HepG2 (cell line): Measurements from ENCODE around the gene SFRP2. TPM values are rescaled to one million over a fixed set of nuclear protein-coding genes. Genes with fewer than 3 reads are reported as not detected.

Experiments
- ATAC-seq: fragments of 200-7000 bp; cut with Tn5 transposase; 3 replicates; pipeline ENCODE4 v1.9.1; 2020; ENCODE audit warnings: mild to moderate bottlenecking, moderate library complexity
- BruUV-seq: library from RNA; stranded (reverse); fragments of 400-500 nt; replicated peaks from 2 replicates; lab custom pipeline; 2021; lab: Mats Ljungman, UMichigan
- CTCF ChIA-PET: fragments of 300-600 bp; formaldehyde crosslinking; extraction: SDS; loops from one replicate; lab custom pipeline; 2021; ENCODE audit warnings: low total read pairs, inconsistent platforms, low intra/inter-chr PET ratio; lab: Yijun Ruan, JAX
- POLR2A ChIA-PET: fragments of 350-600 bp; sonication (Branson Sonifier 250); formaldehyde crosslinking; loops from one replicate; lab custom pipeline; 2020; ENCODE audit warnings: antibody characterized with exemption, inconsistent platforms; lab: Yijun Ruan, JAX
- DNase-seq: peaks from one replicate; pipeline ENCODE4 v3.0.0-alpha.2; 2015; ENCODE audit warnings: low spot score
- FAIRE-seq: peaks from 3 replicates; lab custom pipeline; 2011; peaks lifted over from hg19 to GRCh38; lab: Jason Lieb, UNC
- H2AFZ ChIP-seq: one replicate; pipeline ENCODE4 v1.6.1; 2011; ENCODE audit warnings: low read length, inconsistent platforms
- H3K27ac ChIP-seq: fragments of 300-600 bp; 3 replicates; pipeline ENCODE4 v1.8.0; 2011; ENCODE audit warnings: mixed run types, mild to moderate bottlenecking, mixed read lengths, low read length, inconsistent platforms; ENCODE audit not compliant: insufficient read depth; ENCODE audit errors: extremely low read length
- H3K27me3 ChIP-seq, 2 experiments: fragments of 200-600 bp in 1 of 2; 2 replicates in 1 of 2; 3 replicates in 1 of 2; pipeline versions ENCODE4 v1.6.0 to v1.8.0; 2011; ENCODE audit warnings: low read length in 2 of 2, mild to moderate bottlenecking in 2 of 2, moderate library complexity in 2 of 2, inconsistent platforms in 1 of 2; ENCODE audit not compliant: insufficient read depth in 2 of 2, control insufficient read depth in 1 of 2
- H3K36me3 ChIP-seq, 2 experiments: fragments of 200-600 bp in 1 of 2; replicated peaks in 1 of 2; 2 replicates in 1 of 2; 3 replicates in 1 of 2; pipeline versions ENCODE4 v1.5.1 to v1.8.0; 2011; ENCODE audit warnings: low read length in 2 of 2, inconsistent platforms in 1 of 2; ENCODE audit not compliant: insufficient read depth in 2 of 2, control insufficient read depth in 1 of 2
- H3K4me1 ChIP-seq: 2 replicates; pipeline ENCODE4 v1.5.1; 2012; ENCODE audit warnings: low read length, inconsistent platforms; ENCODE audit not compliant: insufficient read depth
- H3K4me2 ChIP-seq: 2 replicates; pipeline ENCODE4 v1.6.0; 2011; ENCODE audit warnings: low read depth, low read length, inconsistent platforms
- H3K4me3 ChIP-seq, 3 experiments: fragments of 200-600 bp in 1 of 3; sonication (generic), shearing (Covaris generic) in 1 of 3; replicated peaks in 1 of 3; 2 replicates each; pipeline ENCODE4 v1.5.1; 2011 to 2016; ENCODE audit warnings: low read length in 3 of 3, inconsistent platforms in 2 of 3, low read depth in 2 of 3, mild to moderate bottlenecking in 2 of 3, control low read depth in 1 of 3, mixed read lengths in 1 of 3; ENCODE audit not compliant: insufficient read depth in 1 of 3
- H3K79me2 ChIP-seq: one replicate; pipeline ENCODE4 v1.6.1; 2011; ENCODE audit warnings: low read length, inconsistent platforms; ENCODE audit not compliant: insufficient read depth
- H3K9ac ChIP-seq: 2 replicates; pipeline ENCODE4 v1.6.0; 2011; ENCODE audit warnings: mild to moderate bottlenecking, low read depth, low read length, inconsistent platforms; ENCODE audit not compliant: insufficient read depth
- H3K9me3 ChIP-seq: 2 replicates; pipeline ENCODE4 v1.5.1; 2012; ENCODE audit warnings: mild to moderate bottlenecking, low read length
- H4K20me1 ChIP-seq: 2 replicates; pipeline ENCODE4 v1.6.0; 2011; ENCODE audit warnings: inconsistent platforms, mild to moderate bottlenecking, low read length, moderate library complexity; ENCODE audit not compliant: insufficient read depth
- GATAD1 ChIP-seq: IDR thresholded peaks from 2 replicates; pipeline ENCODE4 v1.6.1; 2016; ENCODE audit warnings: missing genetic modification reagents, missing compliant biosample characterization
- MYC ChIP-seq: sonication (generic); formaldehyde crosslinking; IDR thresholded peaks from 2 replicates; pipeline ENCODE4 v1.9.0; 2021; ENCODE audit warnings: missing genetic modification reagents, borderline replicate concordance
- RAD51 ChIP-seq: fragments of 450-650 bp; IDR thresholded peaks from 2 replicates; pipeline ENCODE4 v1.6.1; 2016; ENCODE audit warnings: borderline replicate concordance
- RNF2 ChIP-seq: fragments of 450-650 bp; conservative IDR thresholded peaks from 2 replicates; pipeline ENCODE4 v1.6.1; 2016; ENCODE audit warnings: low read depth
- TAF15 ChIP-seq: fragments of 200-400 bp; formaldehyde crosslinking; IDR thresholded peaks from one replicate; pipeline ENCODE4 v1.6.1; 2018; ENCODE audit warnings: mild to moderate bottlenecking, low read depth, low read length; ENCODE audit not compliant: poor library complexity, severe bottlenecking
- TCF7 ChIP-seq: sonication (generic); IDR thresholded peaks from 2 replicates; pipeline ENCODE4 v1.6.1; 2016; ENCODE audit warnings: antibody characterized with exemption, low read depth
- XBP1 ChIP-seq: sonication (generic); formaldehyde crosslinking; IDR thresholded peaks from 2 replicates; pipeline ENCODE4 v1.5.0; 2020; ENCODE audit warnings: missing genetic modification reagents
- ZNF12 ChIP-seq: sonication (generic); formaldehyde crosslinking; IDR thresholded peaks from 2 replicates; pipeline ENCODE4 v1.5.0; 2020; ENCODE audit warnings: missing genetic modification reagents
- ZNF260 ChIP-seq: sonication (generic); formaldehyde crosslinking; IDR thresholded peaks from 2 replicates; pipeline ENCODE4 v1.4.0; 2020; ENCODE audit warnings: missing genetic modification reagents, low read depth, mild to moderate bottlenecking, borderline replicate concordance
- ZNF616 ChIP-seq: sonication (generic); formaldehyde crosslinking; IDR thresholded peaks from 2 replicates; pipeline ENCODE4 v1.5.0; 2020; ENCODE audit warnings: low read depth, mild to moderate bottlenecking, missing genetic modification reagents
- ZNF788 ChIP-seq: sonication (generic); formaldehyde crosslinking; IDR thresholded peaks from 2 replicates; pipeline ENCODE4 v1.5.0; 2020; ENCODE audit warnings: mild to moderate bottlenecking, missing genetic modification reagents, borderline replicate concordance
- WGBS: methylation state at CpG from one replicate; pipeline ENCODE4 v1.1.6; 2017; ENCODE audit warnings: low lambda C conversion rate; 5-methylcytosine and 5-hydroxymethylcytosine counted together
- in situ Hi-C: cut with HindIII; loops from 2 replicates; pipeline ENCODE4 v1.10.0; 2017; ENCODE audit warnings: low pct_unique_long_range_greater_than_20kb; ENCODE audit not compliant: extremely low pct_ligation_motif_present
- intact Hi-C: fragments of 100-400 bp; cut with micrococcal nuclease; formaldehyde crosslinking; loops from one replicate; pipeline ENCODE4 v1.10.0; 2022; ENCODE audit not compliant: unreplicated experiment
- polyA plus RNA-seq, 8 experiments: library from polyadenylated mRNA; depleted of rRNA in 3 of 8; stranded (reverse) in 7 of 8; unstranded in 1 of 8; fragments of >200 nt; fragmentation: Illumina TruSeq in 4 of 8; extraction: Trizol in 4 of 8; gene quantifications; 2 replicates each; pipeline versions ENCODE4 v1.2.1 to v1.2.3, GENCODE V29; 2011 to 2016; ENCODE audit warnings: low read depth in 4 of 8, missing spikeins in 1 of 8, mixed read lengths in 1 of 8; ENCODE audit not compliant: insufficient read depth in 1 of 8
- total RNA-seq, 5 experiments: library from RNA; depleted of rRNA; stranded (reverse); fragments of >200 nt; fragmentation: Illumina TruSeq; extraction: Trizol; gene quantifications; 2 replicates each; pipeline ENCODE4 v1.2.3, GENCODE V29; 2016; ENCODE audit warnings: low read depth in 1 of 5
- TF ChIP-seq, protein P1 (sequence below): sonication (generic); formaldehyde crosslinking; IDR thresholded peaks from 2 replicates; pipeline ENCODE4 v1.4.0; 2020; ENCODE audit warnings: mild to moderate bottlenecking, missing genetic modification reagents, borderline replicate concordance
- TF ChIP-seq, protein P2 (sequence below): sonication (generic); formaldehyde crosslinking; IDR thresholded peaks from 2 replicates; pipeline ENCODE4 v1.5.0; 2020; ENCODE audit warnings: mild to moderate bottlenecking, low read depth, missing genetic modification reagents, borderline replicate concordance
- TF ChIP-seq, protein P3 (sequence below): sonication (generic); formaldehyde crosslinking; IDR thresholded peaks from 2 replicates; pipeline ENCODE4 v1.8.0; 2022; ENCODE audit warnings: missing genetic modification reagents, low read depth, mild to moderate bottlenecking, borderline replicate concordance

SFRP2 gene
- total and polyA plus RNA-seq, 2 of the 13 experiments (the other 11 are each of a cell fraction or from before 2014, with no cell fraction given) = not detected

DNA sequence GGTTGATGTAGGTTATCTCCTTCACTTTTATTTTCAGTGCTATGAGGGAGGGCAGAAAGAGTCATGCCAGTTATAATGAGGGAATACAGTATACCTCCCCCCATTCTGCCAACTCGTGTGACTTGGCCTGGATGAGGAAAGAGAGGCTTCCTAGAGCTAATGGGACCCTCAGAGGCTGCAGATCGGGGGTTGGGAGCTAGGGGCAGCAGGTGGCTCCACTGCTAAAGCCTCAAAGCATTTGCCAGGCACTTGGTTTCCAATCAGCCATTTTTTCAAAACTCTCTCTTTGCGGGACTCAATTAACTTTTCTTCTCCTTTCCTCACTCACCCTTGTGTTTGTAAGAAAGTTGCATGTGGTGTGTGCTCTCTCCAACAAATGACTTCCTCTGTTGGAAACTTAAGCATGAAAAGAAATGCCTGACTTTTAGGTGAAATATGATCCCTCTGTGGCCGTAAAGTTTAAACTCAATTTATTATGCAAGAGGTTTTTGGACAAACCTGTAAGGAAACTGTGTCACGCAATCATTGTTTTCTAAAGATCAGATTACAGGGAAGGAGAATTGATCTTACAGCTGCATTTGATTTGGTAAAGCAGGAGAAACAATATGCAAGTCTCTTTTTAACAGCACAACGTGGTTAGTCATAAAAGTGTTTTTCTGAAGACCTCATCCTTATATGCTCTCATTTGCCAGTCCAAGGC is 7.0 kb downstream of the SFRP2 start:
- intact Hi-C loops (loop anchor here (10.0 kb wide), 1 partner anchor 533 kb away; no protein-coding TSS in a partner anchor), in situ Hi-C loops (no loop called here)
- no peak for ATAC-seq
- no peaks in the 10 kb centered on the region for H4K20me1 ChIP-seq
- H3K36me3 ChIP-seq = no peaks in the 10 kb centered on the region
- no peak overlapping the region for H2AFZ ChIP-seq
- H3K4me3 ChIP-seq = no peak overlapping the region
- no peak for FAIRE-seq
- no peak for TF ChIP-seq MYC
- no peak for TF ChIP-seq GATAD1 (CRISPR knock-in tag)
- no peak for TF ChIP-seq ZNF788
- TF ChIP-seq ZNF12 (CRISPR knock-in tag) = no peak
- TF ChIP-seq, protein P1, sequence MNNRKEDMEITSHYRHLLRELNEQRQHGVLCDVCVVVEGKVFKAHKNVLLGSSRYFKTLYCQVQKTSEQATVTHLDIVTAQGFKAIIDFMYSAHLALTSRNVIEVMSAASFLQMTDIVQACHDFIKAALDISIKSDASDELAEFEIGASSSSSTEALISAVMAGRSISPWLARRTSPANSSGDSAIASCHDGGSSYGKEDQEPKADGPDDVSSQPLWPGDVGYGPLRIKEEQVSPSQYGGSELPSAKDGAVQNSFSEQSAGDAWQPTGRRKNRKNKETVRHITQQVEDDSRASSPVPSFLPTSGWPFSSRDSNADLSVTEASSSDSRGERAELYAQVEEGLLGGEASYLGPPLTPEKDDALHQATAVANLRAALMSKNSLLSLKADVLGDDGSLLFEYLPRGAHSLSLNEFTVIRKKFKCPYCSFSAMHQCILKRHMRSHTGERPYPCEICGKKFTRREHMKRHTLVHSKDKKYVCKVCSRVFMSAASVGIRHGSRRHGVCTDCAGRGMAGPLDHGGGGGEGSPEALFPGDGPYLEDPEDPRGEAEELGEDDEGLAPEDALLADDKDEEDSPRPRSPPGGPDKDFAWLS (CRISPR knock-in tag) = no peak
- no peak for TF ChIP-seq TCF7
- TF ChIP-seq, all 625 proteins: peak for 0
- H3K4me2 ChIP-seq = no peak overlapping the region
- H3K9me3 ChIP-seq = no peaks in the 10 kb centered on the region
- no peaks in the 10 kb centered on the region for H3K79me2 ChIP-seq
- no peak overlapping the region for H3K9ac ChIP-seq
- ChIA-PET POLR2A (no interaction called here), CTCF (no interaction called here)
- no peak overlapping the region for H3K27ac ChIP-seq
- peaks cover 3 to 18% of the 10 kb centered on the region in 2 experiments; a peak in 3 of 5 replicates for H3K27me3 ChIP-seq
- 18% methylated on average over 6 of the region's 6 CpGs for WGBS
- no peak for DNase-seq
- no TSS peak for BruUV-seq
- no peaks in the 10 kb centered on the region for H3K4me1 ChIP-seq

DNA sequence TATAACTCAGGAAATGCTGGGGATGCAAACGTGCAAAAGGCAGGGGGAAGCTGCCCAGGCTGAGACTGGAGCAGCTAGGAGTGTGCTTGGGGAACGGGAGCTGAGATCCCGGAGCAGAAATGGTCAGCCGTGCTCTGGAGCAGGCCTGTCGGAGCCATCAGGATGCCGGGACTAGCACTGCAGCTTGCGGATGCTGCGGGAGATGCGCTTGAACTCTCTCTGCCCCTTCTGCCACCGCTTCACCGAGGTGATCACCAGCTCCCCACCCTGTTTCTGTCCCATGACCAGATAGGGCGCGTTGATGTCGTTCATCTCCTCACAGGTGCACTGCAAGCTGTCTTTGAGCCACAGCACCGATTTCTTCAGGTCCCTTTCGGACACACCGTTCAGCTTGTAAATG is 7.6 kb downstream of the SFRP2 start:
- no peaks in the 10 kb centered on the region for H3K9me3 ChIP-seq
- no peaks in the 10 kb centered on the region for H3K36me3 ChIP-seq
- no peak overlapping the region for H3K4me3 ChIP-seq
- H3K9ac ChIP-seq = no peak overlapping the region
- H3K4me1 ChIP-seq = no peaks in the 10 kb centered on the region
- no peaks in the 10 kb centered on the region for H3K79me2 ChIP-seq
- 37% methylated on average over 12 of the region's 17 CpGs for WGBS
- DNase-seq = no peak
- CTCF ChIA-PET = no interaction called here
- in situ Hi-C loops = no loop called here
- no TSS peak for BruUV-seq
- H3K4me2 ChIP-seq = no peak overlapping the region
- intact Hi-C loops = loop anchor here (10.0 kb wide), 1 partner anchor 534 kb away; no protein-coding TSS in a partner anchor
- peaks cover 3 to 17% of the 10 kb centered on the region in 2 experiments; a peak in 3 of 5 replicates for H3K27me3 ChIP-seq
- H4K20me1 ChIP-seq = no peaks in the 10 kb centered on the region
- no peak for ATAC-seq
- FAIRE-seq = no peak
- no peak overlapping the region for H3K27ac ChIP-seq
- H2AFZ ChIP-seq = no peak overlapping the region
- POLR2A ChIA-PET = no interaction called here
- TF ChIP-seq RNF2 (no peak), XBP1 (no peak), RAD51 (no peak), TAF15 (no peak), ZNF616 (CRISPR knock-in tag) (no peak), ZNF260 (CRISPR knock-in tag) (no peak)
- TF ChIP-seq, protein P2, sequence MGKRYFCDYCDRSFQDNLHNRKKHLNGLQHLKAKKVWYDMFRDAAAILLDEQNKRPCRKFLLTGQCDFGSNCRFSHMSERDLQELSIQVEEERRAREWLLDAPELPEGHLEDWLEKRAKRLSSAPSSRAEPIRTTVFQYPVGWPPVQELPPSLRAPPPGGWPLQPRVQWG (CRISPR knock-in tag) = no peak
- TF ChIP-seq, protein P3, sequence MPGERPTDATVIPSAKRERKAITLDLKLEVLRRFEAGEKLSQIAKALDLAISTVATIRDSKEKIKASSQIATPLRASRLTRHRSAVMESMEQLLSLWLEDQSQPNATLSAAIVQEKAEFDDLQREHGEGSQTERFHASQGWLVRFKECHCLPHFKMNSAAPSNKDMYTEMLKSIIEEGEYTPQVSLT = no peak
